GM23248 (cell line): Measurements from ENCODE around the gene PCDHGA1. TPM values are rescaled to one million over a fixed set of nuclear protein-coding genes. Genes with fewer than 3 reads are reported as not detected.

ENCODE experiments used
- DNase-seq: peaks from one replicate; pipeline ENCODE4 v3.0.0-alpha.2; 2015
- H2AFZ ChIP-seq: fragments of 200-600 bp; sonication (generic); 2 replicates; pipeline ENCODE4 v1.6.1; 2016; ENCODE audit warnings: antibody characterized with exemption
- H3F3A ChIP-seq: fragments of 200-600 bp; sonication (generic); 2 replicates; pipeline ENCODE4 v1.6.1; 2016; ENCODE audit warnings: mild to moderate bottlenecking, antibody characterized with exemption, mixed run types; ENCODE audit not compliant: insufficient read depth
- H3K27ac ChIP-seq: fragments of 200-600 bp; sonication (generic); 2 replicates; pipeline ENCODE4 v1.5.1; 2016; ENCODE audit warnings: mild to moderate bottlenecking
- H3K27me3 ChIP-seq: fragments of 200-600 bp; sonication (generic); replicated peaks from 2 replicates; pipeline ENCODE4 v1.6.1; 2016; ENCODE audit warnings: mild to moderate bottlenecking; ENCODE audit not compliant: insufficient read depth
- H3K36me3 ChIP-seq: fragments of 200-600 bp; sonication (generic); 2 replicates; pipeline ENCODE4 v1.6.1; 2016; ENCODE audit warnings: low read depth, mild to moderate bottlenecking
- H3K4me1 ChIP-seq: fragments of 200-600 bp; sonication (generic); 2 replicates; pipeline ENCODE4 v1.6.1; 2016; ENCODE audit warnings: mild to moderate bottlenecking; ENCODE audit not compliant: insufficient read depth
- H3K4me2 ChIP-seq: fragments of 200-600 bp; sonication (generic); one replicate; pipeline ENCODE4 v1.6.1; 2016; ENCODE audit warnings: mild to moderate bottlenecking; ENCODE audit not compliant: unreplicated experiment
- H3K4me3 ChIP-seq: fragments of 200-600 bp; sonication (generic); 2 replicates; pipeline ENCODE4 v1.5.1; 2016; ENCODE audit warnings: mild to moderate bottlenecking
- H3K79me2 ChIP-seq: fragments of 200-600 bp; sonication (generic); 2 replicates; pipeline ENCODE4 v1.6.1; 2016; ENCODE audit warnings: mild to moderate bottlenecking; ENCODE audit not compliant: insufficient read depth
- H3K9ac ChIP-seq: fragments of 200-600 bp; sonication (generic); 2 replicates; pipeline ENCODE4 v1.6.1; 2016; ENCODE audit warnings: mild to moderate bottlenecking
- H3K9me2 ChIP-seq: fragments of 200-600 bp; sonication (generic); 2 replicates; pipeline ENCODE4 v1.6.1; 2016; ENCODE audit warnings: mixed run types, mild to moderate bottlenecking, moderate library complexity; ENCODE audit not compliant: insufficient read depth
- H3K9me3 ChIP-seq: fragments of 200-600 bp; sonication (generic); one replicate; pipeline ENCODE4 v1.6.1; 2017; ENCODE audit warnings: low read depth
- H4K20me1 ChIP-seq: fragments of 200-600 bp; sonication (generic); 2 replicates; pipeline ENCODE4 v1.6.0; 2016; ENCODE audit not compliant: insufficient read depth
- EZH2 ChIP-seq: fragments of 200-600 bp; sonication (generic); IDR thresholded peaks from 2 replicates; pipeline ENCODE4 v1.6.1; 2018; ENCODE audit warnings: antibody characterized with exemption, mild to moderate bottlenecking; ENCODE audit not compliant: insufficient read depth, poor library complexity, severe bottlenecking
- EZH2phosphoT487 ChIP-seq: fragments of 200-600 bp; sonication (generic); IDR thresholded peaks from 2 replicates; pipeline ENCODE4 v1.6.1; 2018; ENCODE audit warnings: antibody characterized with exemption, moderate library complexity, mild to moderate bottlenecking, low read depth; ENCODE audit not compliant: insufficient read depth
- WGBS, 2 experiments: methylation state at CpG; one replicate each; pipeline ENCODE4 v1.1.6; 2015 to 2017; ENCODE audit warnings: low lambda C conversion rate in 2 of 2, low coverage in 1 of 2; ENCODE audit errors: missing lambda C conversion rate in 2 of 2; 5-methylcytosine and 5-hydroxymethylcytosine counted together
- in situ Hi-C: fragments of 300-500 bp; cut with MboI; formaldehyde crosslinking; loops from 2 replicates; pipeline ENCODE4 v1.15.0; 2020
- polyA plus RNA-seq: library from polyadenylated mRNA; unstranded; fragments of >200 nt; fragmentation: Nextera tagmentation; extraction: Ambion mirVana; gene quantifications from 2 replicates; pipeline ENCODE4 v1.2.1, GENCODE V29; 2016
- total RNA-seq: library from RNA; depleted of rRNA; stranded (reverse); fragments of >200 nt; shearing (Covaris generic); gene quantifications from 2 replicates; pipeline ENCODE4 v1.2.3, GENCODE V29; 2014

PCDHGA1 gene
- total and polyA plus RNA-seq, 2 experiments from 2014 or later = 0.63 to 1.8 TPM

DNA sequence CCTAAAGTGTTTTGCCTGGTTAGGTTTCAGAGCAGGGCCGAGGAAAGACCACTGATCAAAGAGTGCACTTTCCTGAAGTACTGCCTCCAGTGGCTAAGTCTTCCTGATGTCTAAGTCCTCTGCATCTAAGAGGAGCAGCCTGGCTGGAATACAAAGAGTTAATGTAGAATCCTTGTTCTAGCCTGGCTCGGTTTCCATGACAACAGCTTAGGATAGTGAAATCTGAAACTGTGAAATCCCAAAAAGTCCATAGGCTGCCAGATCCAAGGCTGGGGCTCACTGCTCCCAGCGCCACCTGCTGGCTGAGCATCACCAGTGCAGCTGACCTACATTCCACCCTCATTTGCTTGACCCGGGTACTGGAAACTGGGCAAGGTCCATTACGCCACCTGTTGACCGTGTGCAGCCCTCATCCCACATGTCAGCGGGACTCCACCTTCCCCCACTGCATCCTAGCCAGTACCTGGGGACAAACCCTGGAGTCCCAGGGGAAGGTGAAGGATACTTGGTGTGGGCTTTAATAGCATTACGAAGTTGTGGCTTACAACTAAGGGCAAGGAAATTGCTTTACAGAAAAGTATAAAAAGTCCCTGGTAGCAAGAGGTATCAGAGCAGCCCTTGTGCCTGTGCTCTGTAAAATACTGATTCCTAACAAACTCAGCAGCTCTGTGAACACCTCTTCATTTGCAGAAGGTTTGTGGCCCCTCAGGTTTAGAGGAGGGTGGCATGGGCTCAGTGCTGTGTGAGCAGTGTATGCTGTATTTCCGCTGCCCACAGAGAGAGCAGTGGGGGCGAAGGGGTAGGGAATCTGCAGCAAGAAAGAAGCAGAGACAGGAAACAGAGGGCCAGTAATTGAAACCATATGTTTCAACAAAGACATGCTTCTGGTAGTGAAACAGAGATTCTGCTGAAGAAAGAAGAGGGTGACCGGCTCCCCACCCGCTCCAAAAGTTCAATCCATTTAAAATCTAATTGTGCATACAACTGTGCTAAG is 194.6 kb downstream of the PCDHGA1 start:
- no peaks in the 10 kb centered on the region for H3K9me3 ChIP-seq
- H3K27me3 ChIP-seq = no peaks in the 10 kb centered on the region
- H3K4me3 ChIP-seq = peak overlapping the region; percentile 58
- H3K4me2 ChIP-seq = peak overlapping the region; percentile 96
- peak overlapping the region; percentile 92 for H3K27ac ChIP-seq
- DNase-seq = peak; percentile 100
- no peak for TF ChIP-seq EZH2
- TF ChIP-seq EZH2phosphoT487 = no peak
- H3K9ac ChIP-seq = peak overlapping the region; percentile 75
- 1 to 2% methylated on average over 12 of the region's 12 CpGs for WGBS, 2 experiments
- peak overlapping the region; percentile 57 for H2AFZ ChIP-seq
- 0 out of 2 replicates have a peak, but pooled peaks cover 4% of the 10 kb centered on the region for H3K36me3 ChIP-seq
- in situ Hi-C loops = no loop called here
- H3F3A ChIP-seq = peaks cover 84% of the 10 kb centered on the region
- H3K4me1 ChIP-seq = peaks cover 73% of the 10 kb centered on the region
- no peaks in the 10 kb centered on the region for H3K9me2 ChIP-seq
- H4K20me1 ChIP-seq = no peaks in the 10 kb centered on the region
- 0 out of 2 replicates have a peak, but pooled peaks cover 7% of the 10 kb centered on the region for H3K79me2 ChIP-seq

DNA sequence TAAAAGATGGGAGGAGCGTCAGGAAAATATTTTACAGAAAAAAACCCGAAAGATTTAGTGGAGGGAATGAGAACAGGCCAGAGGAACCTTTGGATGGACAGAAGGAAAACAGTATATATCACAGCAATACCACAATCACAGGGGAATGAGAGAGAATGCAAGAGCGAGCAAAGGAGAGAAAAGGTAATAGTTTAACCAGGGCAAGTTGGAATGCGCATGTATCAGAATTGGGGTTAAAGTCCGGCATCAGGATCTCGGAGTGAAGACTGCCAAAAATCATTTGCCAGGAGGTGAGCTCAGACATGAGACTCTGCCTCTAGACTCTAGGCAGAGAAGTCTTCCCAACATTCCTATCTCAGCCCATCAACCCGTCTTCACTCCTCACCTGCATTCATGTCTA is 195.3 kb downstream of the PCDHGA1 start:
- peaks cover 68% of the 10 kb centered on the region for H3K4me1 ChIP-seq

DNA sequence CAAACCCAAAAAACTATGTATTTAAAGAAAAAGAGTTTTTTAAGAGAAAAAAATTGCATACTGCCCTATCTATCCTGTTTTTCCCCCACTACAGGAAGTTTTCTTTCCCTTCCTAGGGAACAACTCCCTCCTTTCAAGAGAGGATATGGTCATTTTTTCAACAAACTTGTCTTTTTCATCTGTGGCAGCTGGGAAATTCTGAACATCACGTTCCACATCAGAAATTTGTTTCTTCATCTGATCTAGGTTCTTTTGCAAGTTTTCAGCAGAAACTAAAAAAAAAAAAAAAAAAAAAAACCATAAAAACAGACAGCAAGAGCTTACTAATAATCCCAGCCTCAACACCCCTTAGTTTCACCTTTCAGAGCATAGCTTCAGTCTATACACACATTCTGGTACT is 197.1 kb downstream of the PCDHGA1 start:
- DNase-seq = no peak
- Histone ChIP-seq H3K4me3 (no peak overlapping the region), H3K9me3 (no peaks in the 10 kb centered on the region), H3K4me1 (peaks cover 53% of the 10 kb centered on the region), H2AFZ (no peak overlapping the region), H3K9ac (no peak overlapping the region), H3K79me2 (0 out of 2 replicates have a peak, but pooled peaks cover 11% of the 10 kb centered on the region), H3K9me2 (no peaks in the 10 kb centered on the region), H3K36me3 (0 out of 2 replicates have a peak, but pooled peaks cover 4% of the 10 kb centered on the region), H4K20me1 (no peaks in the 10 kb centered on the region), H3K4me2 (no peak overlapping the region), H3K27ac (no peak overlapping the region; the same call in 1 of the 2 replicates), H3F3A (peaks cover 75% of the 10 kb centered on the region), H3K27me3 (no peaks in the 10 kb centered on the region)
- TF ChIP-seq EZH2phosphoT487 = no peak
- TF ChIP-seq EZH2 = no peak
- WGBS, 2 experiments = 15 to 18% methylated on average over 1 of the region's 1 CpG
- in situ Hi-C loops = no loop called here

More for the DNA sequence above, 195.3 kb downstream of the PCDHGA1 start:
- TF ChIP-seq EZH2 (no peak), EZH2phosphoT487 (no peak)
- Histone ChIP-seq H3K36me3 (0 out of 2 replicates have a peak, but pooled peaks cover 4% of the 10 kb centered on the region), H3K9ac (peak overlapping the region; percentile 75), H3K27me3 (no peaks in the 10 kb centered on the region), H3K79me2 (0 out of 2 replicates have a peak, but pooled peaks cover 7% of the 10 kb centered on the region), H3K9me3 (no peaks in the 10 kb centered on the region), H3K4me3 (peak overlapping the region; percentile 58), H3K27ac (peak overlapping the region; percentile 92), H2AFZ (peak overlapping the region; percentile 57), H4K20me1 (no peaks in the 10 kb centered on the region), H3F3A (peaks cover 83% of the 10 kb centered on the region), H3K4me2 (peak overlapping the region; percentile 96), H3K9me2 (no peaks in the 10 kb centered on the region)
- 29% methylated on average over 7 of the region's 7 CpGs for WGBS, 2 experiments
- peak; percentile 37 for DNase-seq
- in situ Hi-C loops = no loop called here

DNA sequence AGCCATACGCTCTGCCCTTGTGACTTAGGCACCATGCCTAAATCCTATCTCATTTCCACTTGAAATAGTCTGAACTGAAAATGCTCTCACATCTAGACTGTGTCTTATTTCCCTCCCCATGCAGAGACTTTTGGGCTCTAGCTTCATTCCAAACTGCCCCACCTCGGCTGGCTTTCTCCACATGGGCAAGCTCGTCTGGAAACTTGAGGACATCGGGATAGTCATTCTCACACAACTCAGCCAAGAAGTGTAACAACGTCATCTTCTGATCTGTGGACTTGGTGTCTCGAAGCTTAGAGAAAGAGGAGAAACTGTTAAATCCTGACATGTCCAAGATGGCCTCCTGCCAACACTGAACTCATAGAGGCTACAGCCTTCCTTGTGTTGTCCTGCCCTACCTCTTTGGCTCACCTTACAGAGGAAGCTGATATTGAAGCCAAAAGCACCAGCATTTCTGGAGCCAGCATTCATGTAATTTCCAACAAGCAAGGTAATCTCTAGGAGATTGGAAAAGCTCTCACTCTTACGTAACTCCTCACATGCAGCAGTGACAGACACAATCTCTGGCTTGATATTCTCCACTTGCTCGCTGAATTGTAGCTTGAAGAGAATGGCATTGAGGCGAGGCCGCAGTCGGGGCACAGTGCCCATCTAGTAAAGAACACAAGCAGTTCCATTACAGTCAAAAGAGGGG is 198.1 kb downstream of the PCDHGA1 start:
- Histone ChIP-seq H3K27ac (peak overlapping the region; percentile 90), H3K36me3 (peaks cover 9% of the 10 kb centered on the region), H3K9me3 (no peaks in the 10 kb centered on the region), H3K4me2 (peak overlapping the region; percentile 72), H3K79me2 (0 out of 2 replicates have a peak, but pooled peaks cover 7% of the 10 kb centered on the region), H3K4me3 (peak overlapping the region; percentile 13; the same call in 1 of the 2 replicates), H3K9me2 (no peaks in the 10 kb centered on the region), H2AFZ (peak overlapping the region; percentile 42), H3F3A (peaks cover 68% of the 10 kb centered on the region), H3K4me1 (peaks cover 51% of the 10 kb centered on the region), H3K27me3 (no peaks in the 10 kb centered on the region), H3K9ac (peak overlapping the region; percentile 63), H4K20me1 (no peaks in the 10 kb centered on the region)
- WGBS, 2 experiments = 19 to 21% methylated on average over 11 of the region's 11 CpGs
- TF ChIP-seq EZH2 (no peak), EZH2phosphoT487 (no peak)
- in situ Hi-C loops = no loop called here
- DNase-seq = peak; percentile 82
